GM12878 (cell line): ENCODE results near the gene CREG2. TPM values are rescaled to one million over a fixed set of nuclear protein-coding genes. Genes with fewer than 3 reads are reported as not detected.

ENCODE experiments used
- BACH1 ChIP-seq: fragments of 450-650 bp; IDR thresholded peaks from 2 replicates; pipeline ENCODE4 v1.6.1; 2017; ENCODE audit warnings: mild to moderate bottlenecking, borderline replicate concordance
- CBFB ChIP-seq: IDR thresholded peaks from 2 replicates; pipeline ENCODE4 v1.6.1; 2016; ENCODE audit warnings: antibody characterized with exemption, low read depth
- CHD1 ChIP-seq: IDR thresholded peaks from 2 replicates; pipeline ENCODE4 v1.6.1; 2012; ENCODE audit warnings: low read depth, low read length, improper control_type of control experiment
- CREM ChIP-seq: IDR thresholded peaks from 2 replicates; pipeline ENCODE4 v1.6.1; 2014; ENCODE audit warnings: antibody characterized with exemption, low read depth
- EZH2 ChIP-seq: IDR thresholded peaks from 2 replicates; pipeline ENCODE4 v1.6.1; 2012; ENCODE audit warnings: low read depth, mild to moderate bottlenecking, control low read depth, inconsistent platforms, low read length, borderline replicate concordance; ENCODE audit not compliant: control insufficient read depth
- FOXK2 ChIP-seq: fragments of 450-650 bp; IDR thresholded peaks from 2 replicates; pipeline ENCODE4 v1.6.1; 2017; ENCODE audit warnings: mild to moderate bottlenecking, moderate library complexity
- GATAD2B ChIP-seq: fragments of 450-650 bp; conservative IDR thresholded peaks from 2 replicates; pipeline ENCODE4 v1.6.1; 2017; ENCODE audit warnings: low read depth, mild to moderate bottlenecking, moderate library complexity
- JUND ChIP-seq: IDR thresholded peaks from 2 replicates; pipeline ENCODE4 v1.6.1; 2012; ENCODE audit warnings: low read depth, mild to moderate bottlenecking, low read length, improper control_type of control experiment, moderate library complexity
- NFXL1 ChIP-seq: fragments of 450-650 bp; IDR thresholded peaks from 2 replicates; pipeline ENCODE4 v1.6.1; 2017; ENCODE audit warnings: antibody characterized with exemption, mild to moderate bottlenecking, borderline replicate concordance
- NR2C2 ChIP-seq: IDR thresholded peaks from 2 replicates; pipeline ENCODE4 v1.6.1; 2011; ENCODE audit warnings: borderline replicate concordance, low read depth; ENCODE audit not compliant: control insufficient read depth, insufficient read length
- NR2F1 ChIP-seq: fragments of 450-650 bp; conservative IDR thresholded peaks from 2 replicates; pipeline ENCODE4 v1.6.1; 2017; ENCODE audit warnings: mild to moderate bottlenecking
- PAX5 ChIP-seq: IDR thresholded peaks from 2 replicates; pipeline ENCODE4 v1.6.1; 2011; ENCODE audit warnings: low read depth, low read length, borderline replicate concordance
- POLR2A ChIP-seq: IDR thresholded peaks from 2 replicates; pipeline ENCODE4 v1.6.1; 2011; ENCODE audit warnings: low read depth, mild to moderate bottlenecking, low read length
- SMAD1 ChIP-seq: fragments of 450-650 bp; IDR thresholded peaks from 2 replicates; pipeline ENCODE4 v1.6.1; 2018; ENCODE audit warnings: mild to moderate bottlenecking, low read depth; ENCODE audit not compliant: partially characterized antibody
- SPI1 ChIP-seq: IDR thresholded peaks from 2 replicates; pipeline ENCODE4 v1.6.1; 2011; ENCODE audit warnings: low read depth, mild to moderate bottlenecking, low read length, moderate library complexity, borderline replicate concordance; ENCODE audit not compliant: insufficient read depth
- SREBF2 ChIP-seq: IDR thresholded peaks from 2 replicates; pipeline ENCODE4 v1.6.1; 2012; ENCODE audit warnings: mild to moderate bottlenecking, low read length
- SRF ChIP-seq, 2 experiments: IDR thresholded peaks; 2 replicates each; pipeline ENCODE4 v1.6.1; 2011; ENCODE audit warnings: low read depth in 2 of 2, low read length in 2 of 2, mild to moderate bottlenecking in 1 of 2, moderate library complexity in 1 of 2
- SUPT20H ChIP-seq: IDR thresholded peaks from 2 replicates; pipeline ENCODE4 v1.6.1; 2011; ENCODE audit warnings: low read depth, mild to moderate bottlenecking, low read length, moderate library complexity, borderline replicate concordance; ENCODE audit not compliant: control insufficient read depth
- TARDBP ChIP-seq: IDR thresholded peaks from 2 replicates; pipeline ENCODE4 v1.6.1; 2016; ENCODE audit warnings: borderline replicate concordance
- ZNF274 ChIP-seq: IDR thresholded peaks from one replicate; pipeline ENCODE4 v1.8.0; 2011; ENCODE audit not compliant: insufficient read length, insufficient read depth
- polyA plus RNA-seq, 11 experiments: library from polyadenylated mRNA; depleted of rRNA in 4 of 11; unstranded in 6 of 11; stranded (reverse) in 5 of 11; fragments of >200 nt; fragmentation: Nextera tagmentation in 4 of 11; fragmentation: Illumina TruSeq in 1 of 11; extraction: Ambion mirVana in 4 of 11; extraction: Trizol in 1 of 11; gene quantifications; 1 replicate in 1 of 11; 2 replicates in 10 of 11; pipeline versions ENCODE4 v1.2.1 to v1.2.3, GENCODE V29; 2011 to 2016; ENCODE audit warnings: inconsistent platforms in 2 of 11, missing spikeins in 2 of 11, low read depth in 1 of 11
- total RNA-seq, 4 experiments: library from RNA; depleted of rRNA in 3 of 4; stranded (reverse); fragments of >200 nt in 3 of 4; fragmentation: Illumina TruSeq in 1 of 4; extraction: Trizol in 1 of 4; gene quantifications; 2 replicates each; pipeline versions ENCODE4 v1.2.1 to v1.2.3, GENCODE V29; 2013 to 2021
- TF ChIP-seq, protein P1 (sequence below): fragments of 450-650 bp; IDR thresholded peaks from 2 replicates; pipeline ENCODE4 v1.6.1; 2017; ENCODE audit warnings: mild to moderate bottlenecking, low read depth, inconsistent platforms; ENCODE audit not compliant: poor library complexity, severe bottlenecking
- TF ChIP-seq, protein P2 (sequence below): fragments of 450-650 bp; IDR thresholded peaks from 2 replicates; pipeline ENCODE4 v1.6.1; 2017; ENCODE audit warnings: antibody characterized with exemption, mild to moderate bottlenecking, moderate library complexity
- TF ChIP-seq, protein P3 (sequence below), 3 experiments: IDR thresholded peaks in 2 of 3; conservative IDR thresholded peaks in 1 of 3; 2 replicates each; pipeline ENCODE4 v1.5.1; 2011; ENCODE audit warnings: low read depth in 3 of 3, low read length in 3 of 3, mild to moderate bottlenecking in 3 of 3, control low read depth in 2 of 3, moderate library complexity in 2 of 3, inconsistent platforms in 1 of 3, mixed read lengths in 1 of 3; ENCODE audit not compliant: control insufficient read depth in 2 of 3, insufficient read depth in 1 of 3; ENCODE audit errors: extremely low read depth in 1 of 3

The CREG2 gene
- total and polyA plus RNA-seq, 10 of the 15 experiments (the other 5 are each of a cell fraction or from before 2014, with no cell fraction given), result not detected

DNA sequence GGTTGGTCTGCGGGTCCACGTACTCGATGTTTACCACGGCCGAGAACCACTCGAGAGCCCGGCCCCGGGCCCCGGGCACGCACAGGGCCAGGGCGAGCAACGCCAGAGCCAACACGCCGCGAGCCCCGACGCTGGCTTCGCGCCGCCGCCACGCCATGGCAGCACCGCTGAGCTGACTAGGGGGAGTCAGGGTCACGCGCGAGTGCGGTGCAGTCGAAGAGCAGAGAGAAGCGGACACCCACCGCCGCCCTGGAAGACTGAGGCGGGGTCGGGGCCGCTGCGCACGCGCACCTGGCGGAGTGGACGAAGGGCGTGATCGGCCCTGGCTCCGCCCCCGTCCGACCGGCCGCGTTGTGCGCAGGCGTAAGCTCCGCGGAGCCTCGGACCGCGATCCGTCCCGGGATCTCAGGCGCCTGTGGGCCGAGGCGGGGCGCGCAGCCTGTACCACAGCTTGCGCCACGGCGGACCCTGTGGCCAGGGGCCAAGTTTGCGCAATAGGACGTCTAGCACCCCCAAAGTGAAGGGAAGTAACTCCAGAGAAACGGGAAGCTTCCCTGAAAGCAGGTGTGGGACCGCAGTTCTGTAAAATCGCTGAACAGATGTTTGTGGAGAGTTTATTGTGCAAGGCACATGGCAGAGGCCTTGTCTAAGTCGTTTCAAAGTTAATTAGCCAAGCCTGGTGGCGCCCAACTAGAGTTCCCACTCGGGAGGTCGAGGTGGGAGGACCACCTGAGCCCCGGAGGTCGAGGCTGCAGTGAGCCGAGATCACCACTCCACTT, 78.7 kb downstream of the CREG2 start, which contains the start of gene RNF149 (continued):
- TF ChIP-seq SRF (IDR thresholded peaks at IDR 0.05; ENCODE audit: low read depth in 2 of 2, low read length in 2 of 2) (no peak), NR2C2 (no peak), EZH2 (no peak), GATAD2B (no peak; the same call in 1 of the 2 replicates), SPI1 (no peak), CBFB (no peak), SREBF2 (no peak), JUND (no peak), TARDBP (no peak), SMAD1 (no peak), ZNF274 (no peak), CREM (no peak), BACH1 (peak; percentile 86), CHD1 (no peak), NR2F1 (0 out of 2 replicates have a peak, but pooled peaks have one; percentile 30), POLR2A (peak; percentile 93), NFXL1 (no peak), PAX5 (peak; percentile 4; the same call in 1 of the 2 replicates), FOXK2 (no peak), SUPT20H (no peak)
- TF ChIP-seq, protein P1, sequence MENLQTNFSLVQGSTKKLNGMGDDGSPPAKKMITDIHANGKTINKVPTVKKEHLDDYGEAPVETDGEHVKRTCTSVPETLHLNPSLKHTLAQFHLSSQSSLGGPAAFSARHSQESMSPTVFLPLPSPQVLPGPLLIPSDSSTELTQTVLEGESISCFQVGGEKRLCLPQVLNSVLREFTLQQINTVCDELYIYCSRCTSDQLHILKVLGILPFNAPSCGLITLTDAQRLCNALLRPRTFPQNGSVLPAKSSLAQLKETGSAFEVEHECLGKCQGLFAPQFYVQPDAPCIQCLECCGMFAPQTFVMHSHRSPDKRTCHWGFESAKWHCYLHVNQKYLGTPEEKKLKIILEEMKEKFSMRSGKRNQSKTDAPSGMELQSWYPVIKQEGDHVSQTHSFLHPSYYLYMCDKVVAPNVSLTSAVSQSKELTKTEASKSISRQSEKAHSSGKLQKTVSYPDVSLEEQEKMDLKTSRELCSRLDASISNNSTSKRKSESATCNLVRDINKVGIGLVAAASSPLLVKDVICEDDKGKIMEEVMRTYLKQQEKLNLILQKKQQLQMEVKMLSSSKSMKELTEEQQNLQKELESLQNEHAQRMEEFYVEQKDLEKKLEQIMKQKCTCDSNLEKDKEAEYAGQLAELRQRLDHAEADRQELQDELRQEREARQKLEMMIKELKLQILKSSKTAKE, result no peak
- TF ChIP-seq, protein P2, sequence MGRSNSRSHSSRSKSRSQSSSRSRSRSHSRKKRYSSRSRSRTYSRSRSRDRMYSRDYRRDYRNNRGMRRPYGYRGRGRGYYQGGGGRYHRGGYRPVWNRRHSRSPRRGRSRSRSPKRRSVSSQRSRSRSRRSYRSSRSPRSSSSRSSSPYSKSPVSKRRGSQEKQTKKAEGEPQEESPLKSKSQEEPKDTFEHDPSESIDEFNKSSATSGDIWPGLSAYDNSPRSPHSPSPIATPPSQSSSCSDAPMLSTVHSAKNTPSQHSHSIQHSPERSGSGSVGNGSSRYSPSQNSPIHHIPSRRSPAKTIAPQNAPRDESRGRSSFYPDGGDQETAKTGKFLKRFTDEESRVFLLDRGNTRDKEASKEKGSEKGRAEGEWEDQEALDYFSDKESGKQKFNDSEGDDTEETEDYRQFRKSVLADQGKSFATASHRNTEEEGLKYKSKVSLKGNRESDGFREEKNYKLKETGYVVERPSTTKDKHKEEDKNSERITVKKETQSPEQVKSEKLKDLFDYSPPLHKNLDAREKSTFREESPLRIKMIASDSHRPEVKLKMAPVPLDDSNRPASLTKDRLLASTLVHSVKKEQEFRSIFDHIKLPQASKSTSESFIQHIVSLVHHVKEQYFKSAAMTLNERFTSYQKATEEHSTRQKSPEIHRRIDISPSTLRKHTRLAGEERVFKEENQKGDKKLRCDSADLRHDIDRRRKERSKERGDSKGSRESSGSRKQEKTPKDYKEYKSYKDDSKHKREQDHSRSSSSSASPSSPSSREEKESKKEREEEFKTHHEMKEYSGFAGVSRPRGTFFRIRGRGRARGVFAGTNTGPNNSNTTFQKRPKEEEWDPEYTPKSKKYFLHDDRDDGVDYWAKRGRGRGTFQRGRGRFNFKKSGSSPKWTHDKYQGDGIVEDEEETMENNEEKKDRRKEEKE, result no peak
- TF ChIP-seq, protein P3, sequence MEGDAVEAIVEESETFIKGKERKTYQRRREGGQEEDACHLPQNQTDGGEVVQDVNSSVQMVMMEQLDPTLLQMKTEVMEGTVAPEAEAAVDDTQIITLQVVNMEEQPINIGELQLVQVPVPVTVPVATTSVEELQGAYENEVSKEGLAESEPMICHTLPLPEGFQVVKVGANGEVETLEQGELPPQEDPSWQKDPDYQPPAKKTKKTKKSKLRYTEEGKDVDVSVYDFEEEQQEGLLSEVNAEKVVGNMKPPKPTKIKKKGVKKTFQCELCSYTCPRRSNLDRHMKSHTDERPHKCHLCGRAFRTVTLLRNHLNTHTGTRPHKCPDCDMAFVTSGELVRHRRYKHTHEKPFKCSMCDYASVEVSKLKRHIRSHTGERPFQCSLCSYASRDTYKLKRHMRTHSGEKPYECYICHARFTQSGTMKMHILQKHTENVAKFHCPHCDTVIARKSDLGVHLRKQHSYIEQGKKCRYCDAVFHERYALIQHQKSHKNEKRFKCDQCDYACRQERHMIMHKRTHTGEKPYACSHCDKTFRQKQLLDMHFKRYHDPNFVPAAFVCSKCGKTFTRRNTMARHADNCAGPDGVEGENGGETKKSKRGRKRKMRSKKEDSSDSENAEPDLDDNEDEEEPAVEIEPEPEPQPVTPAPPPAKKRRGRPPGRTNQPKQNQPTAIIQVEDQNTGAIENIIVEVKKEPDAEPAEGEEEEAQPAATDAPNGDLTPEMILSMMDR (IDR thresholded peaks at IDR 0.05 in 2 of 3, conservative IDR thresholded peaks at IDR 0.05 in 1 of 3; ENCODE audit: control insufficient read depth in 2 of 3, extremely low read depth in 1 of 3, insufficient read depth in 1 of 3, low read depth in 3 of 3, low read length in 3 of 3), result no peak
